Upper lobe of right lung (tissue), 1 donor: ENCODE measurements around the gene TENM4. TPM values are rescaled to one million over a fixed set of nuclear protein-coding genes. Genes with fewer than 3 reads are reported as not detected.

Source experiments
- ATAC-seq: fragments of 200-7000 bp; cut with Tn5 transposase; one replicate; pipeline ENCODE4 v1.9.1; 2020; ENCODE audit warnings: mild to moderate bottlenecking, moderate library complexity
- DNase-seq: peaks from one replicate; pipeline ENCODE4 v3.0.0-alpha.2; 2020
- H3K27ac ChIP-seq: fragments of 200-600 bp; one replicate; pipeline ENCODE4 v1.8.0; 2022
- H3K27me3 ChIP-seq: fragments of 200-600 bp; one replicate; pipeline ENCODE4 v1.8.0; 2022; ENCODE audit warnings: mild to moderate bottlenecking
- H3K36me3 ChIP-seq: fragments of 200-600 bp; one replicate; pipeline ENCODE4 v1.8.0; 2022
- H3K4me1 ChIP-seq: fragments of 200-600 bp; one replicate; pipeline ENCODE4 v1.8.0; 2022
- H3K4me3 ChIP-seq: fragments of 200-600 bp; one replicate; pipeline ENCODE4 v1.8.0; 2022; ENCODE audit warnings: mild to moderate bottlenecking
- H3K9me3 ChIP-seq: fragments of 200-600 bp; one replicate; pipeline ENCODE4 v1.8.0; 2022
- CTCF ChIP-seq: fragments of 200-600 bp; IDR thresholded peaks from one replicate; pipeline ENCODE4 v1.8.0; 2022; ENCODE audit warnings: antibody characterized with exemption
- intact Hi-C: fragments of 100-400 bp; cut with DNase I; formaldehyde crosslinking; loops from one replicate; pipeline ENCODE4 v1.11.0; 2022
- total RNA-seq: library from RNA; stranded (reverse); fragmentation: NEBNext Ultra II Directional; extraction: Animal tissue kit (Norgen Biotek cat#: 25700); gene quantifications from one replicate; pipeline ENCODE4 v1.2.1, GENCODE V29; 2021
- donor health status: DM: no; HTN: yes; CAD: no; lungs with severe emphysema.

Gene TENM4
- total RNA-seq, 1 donor from 2014 or later: 4.3 TPM

GRCh38 chr11:79449040-79449439 is 8.2 kb upstream of the TENM4 start:
- Histone ChIP-seq H3K4me3 (no peak overlapping the region), H3K27me3 (peaks cover 15% of the 10 kb centered on the region), H3K9me3 (no peaks in the 10 kb centered on the region), H3K36me3 (no peaks in the 10 kb centered on the region), H3K4me1 (no peaks in the 10 kb centered on the region), H3K27ac (no peak overlapping the region)
- ATAC-seq (no peak), DNase-seq (no peak)
- intact Hi-C loops: no loop called here
- no peak for TF ChIP-seq CTCF

GRCh38 chr11:79447038-79447786 is 6.4 kb upstream of the TENM4 start:
- H3K27me3 ChIP-seq: peaks cover 27% of the 10 kb centered on the region
- peak; percentile 32 for ATAC-seq
- H3K4me3 ChIP-seq: no peak overlapping the region
- DNase-seq: no peak
- H3K27ac ChIP-seq: no peak overlapping the region
- H3K9me3 ChIP-seq: no peaks in the 10 kb centered on the region
- intact Hi-C loops: no loop called here
- no peak for TF ChIP-seq CTCF
- no peaks in the 10 kb centered on the region for H3K36me3 ChIP-seq
- no peaks in the 10 kb centered on the region for H3K4me1 ChIP-seq

- intact Hi-C loops: no loop called here
- Histone ChIP-seq H3K36me3 (no peaks in the 10 kb centered on the region), H3K9me3 (no peaks in the 10 kb centered on the region), H3K4me3 (no peak overlapping the region), H3K27me3 (peaks cover 38% of the 10 kb centered on the region), H3K27ac (no peak overlapping the region), H3K4me1 (peaks cover 5% of the 10 kb centered on the region)
- no peak for ATAC-seq
- no peak for DNase-seq
- no peak for TF ChIP-seq CTCF
These were observed 4.1 kb upstream of the TENM4 start for GRCh38 chr11:79444923-79445322.

- peaks cover 72% of the 10 kb centered on the region for H3K27me3 ChIP-seq
- ATAC-seq (no peak), DNase-seq (no peak)
- no peak for TF ChIP-seq CTCF
- intact Hi-C loops: no loop called here
- peaks cover 29% of the 10 kb centered on the region for H3K4me1 ChIP-seq
- H3K27ac ChIP-seq: no peak overlapping the region
- H3K4me3 ChIP-seq: peak overlapping the region; percentile 50
- H3K36me3 ChIP-seq: no peaks in the 10 kb centered on the region
- no peaks in the 10 kb centered on the region for H3K9me3 ChIP-seq
These were observed 638 bp upstream of the TENM4 start for GRCh38 chr11:79441461-79441875.

GRCh38 chr11:79439886-79440570 is 802 bp downstream of the TENM4 start:
- ATAC-seq: no peak
- DNase-seq: peak; percentile 70

More at GRCh38 chr11:79439886-79440570, 802 bp downstream of the TENM4 start:
- peak overlapping the region; percentile 50 for H3K4me3 ChIP-seq
- H3K27ac ChIP-seq: no peak overlapping the region
- no peak for TF ChIP-seq CTCF
- intact Hi-C loops: no loop called here
- peaks cover 75% of the 10 kb centered on the region for H3K27me3 ChIP-seq
- H3K4me1 ChIP-seq: peaks cover 29% of the 10 kb centered on the region
- H3K9me3 ChIP-seq: no peaks in the 10 kb centered on the region
- no peaks in the 10 kb centered on the region for H3K36me3 ChIP-seq
